Measurements from ENCODE around the gene TFPI.

GRCh38 chr2:187581125-187581896, 27.1 kb upstream of the TFPI start:
- peak; percentile 72 for TF ChIP-seq CTCF (IDR thresholded peaks at IDR 0.05; ENCODE audit: insufficient read depth, low read depth, low read length)
- TF ChIP-seq EZH2 (IDR thresholded peaks at IDR 0.05; ENCODE audit: insufficient read depth, low read length), result no peak
